DMS53 treated with DMSO at 0.1 percent for 48 hours (cell line): Measurements from ENCODE around the gene ME1.
"Not testable (repeated sequence)": the region's sequence is repeated elsewhere in the genome, so short reads cannot be mapped to it uniquely, and the experiment has no call there.

ENCODE experiments used
- DNase-seq: peaks from one replicate; lab custom pipeline; 2025; ENCODE audit not compliant: unreplicated experiment; lab: John Stamatoyannopoulos, UW

Gene ME1

DNA sequence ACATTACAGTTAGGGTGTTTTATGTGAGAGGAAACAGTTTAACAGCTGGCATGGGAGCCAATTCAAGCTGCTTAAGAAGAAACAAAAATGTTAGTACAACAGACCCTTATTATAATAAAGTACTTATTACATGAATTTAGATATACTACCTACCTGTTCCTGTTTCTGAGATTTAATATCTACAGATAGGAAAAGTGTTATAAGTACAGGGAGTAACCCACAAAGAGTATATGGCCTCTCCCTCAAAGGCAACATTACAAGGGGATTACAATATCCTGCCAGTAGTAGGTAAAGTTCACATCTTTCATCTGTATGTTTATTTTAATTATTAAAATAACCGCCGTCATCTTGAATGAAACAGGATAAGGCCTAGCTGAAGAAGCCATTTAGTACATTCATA, 1.8 kb upstream of the ME1 start:
- no peak for DNase-seq

DNA sequence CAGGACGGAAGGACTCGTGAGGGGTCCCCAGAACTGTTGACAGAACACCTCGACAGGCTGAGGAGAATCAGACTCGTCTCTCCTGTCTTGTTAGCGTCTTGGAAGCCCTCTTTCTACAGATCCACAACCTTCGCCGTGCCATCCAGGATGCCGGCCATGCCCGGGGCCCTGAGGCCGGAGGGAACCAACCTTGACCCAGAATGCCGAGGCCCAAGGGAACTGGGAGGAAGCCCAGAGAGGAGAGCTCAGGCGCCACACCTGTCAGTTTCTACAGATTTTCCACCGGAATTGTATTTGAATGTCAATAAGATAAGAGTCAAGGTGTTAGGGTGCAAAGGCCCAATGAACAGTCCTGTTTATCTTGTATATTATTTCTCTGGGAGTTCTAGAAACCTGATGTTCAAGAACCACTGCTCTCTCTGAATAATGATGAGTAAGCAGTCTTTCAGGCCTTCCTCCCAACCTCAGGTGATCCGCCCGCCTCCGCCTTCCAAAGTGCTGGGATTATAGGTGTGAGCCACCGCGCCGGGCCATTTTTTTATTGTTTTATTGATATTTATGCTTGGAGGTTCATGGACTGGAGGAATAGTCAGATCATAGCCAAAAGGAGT, 799 bp upstream of the ME1 start:
- peak; percentile 35 for DNase-seq

DNA sequence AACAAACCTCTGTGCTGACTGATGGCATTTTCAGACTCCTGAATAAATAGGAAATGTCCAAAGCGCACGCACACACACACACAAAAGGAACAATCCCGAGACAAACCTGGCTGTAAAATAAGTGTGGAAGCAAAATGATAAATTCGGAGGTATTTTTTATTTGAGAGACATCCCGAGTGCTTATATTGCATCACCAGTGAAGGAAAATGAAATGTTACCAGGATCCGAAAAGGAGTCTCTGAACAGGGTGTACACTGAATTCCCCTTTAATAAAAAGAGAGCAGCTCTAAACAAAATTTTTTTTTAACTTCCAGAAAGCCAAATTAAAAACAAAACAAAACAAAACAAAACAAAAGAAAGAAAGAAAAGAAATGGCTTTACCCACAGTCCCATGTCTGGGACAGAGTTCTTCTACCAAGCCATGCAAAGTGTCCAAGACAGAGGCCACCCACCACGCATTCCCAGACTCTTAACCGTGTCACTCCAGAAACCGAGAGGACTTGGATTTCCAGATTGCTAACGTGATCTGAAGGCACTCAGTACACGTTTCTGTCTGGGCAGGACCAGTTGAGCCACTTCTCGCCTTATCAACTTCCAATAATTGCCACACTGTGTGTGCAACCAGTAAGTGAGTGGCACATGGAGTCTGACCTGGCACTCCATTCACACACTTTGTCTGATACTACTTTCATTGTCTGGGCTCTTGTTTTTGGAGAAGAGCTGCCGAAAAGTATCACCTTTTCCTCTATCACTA, 817 bp downstream of the ME1 start:
- DNase-seq, result no peak

DNA sequence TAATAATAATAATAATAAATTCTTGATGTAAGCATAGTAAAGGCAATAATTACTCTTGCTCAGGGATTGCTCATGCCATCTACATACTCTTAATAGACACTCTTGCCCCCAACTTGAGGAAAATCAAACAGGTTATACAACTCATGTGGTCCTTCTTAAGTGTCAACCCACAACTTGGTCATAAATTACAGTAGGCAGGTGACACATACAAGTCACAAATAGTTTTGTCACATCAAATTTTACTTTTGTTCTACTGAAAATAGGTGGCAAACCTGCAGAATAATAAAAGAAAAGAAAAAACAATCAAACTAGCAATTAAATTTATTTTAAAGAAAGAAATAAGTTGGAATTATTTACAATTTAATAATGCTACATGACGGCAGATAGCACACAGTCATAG, 1.6 kb downstream of the ME1 start:
- DNase-seq, result no peak

DNA sequence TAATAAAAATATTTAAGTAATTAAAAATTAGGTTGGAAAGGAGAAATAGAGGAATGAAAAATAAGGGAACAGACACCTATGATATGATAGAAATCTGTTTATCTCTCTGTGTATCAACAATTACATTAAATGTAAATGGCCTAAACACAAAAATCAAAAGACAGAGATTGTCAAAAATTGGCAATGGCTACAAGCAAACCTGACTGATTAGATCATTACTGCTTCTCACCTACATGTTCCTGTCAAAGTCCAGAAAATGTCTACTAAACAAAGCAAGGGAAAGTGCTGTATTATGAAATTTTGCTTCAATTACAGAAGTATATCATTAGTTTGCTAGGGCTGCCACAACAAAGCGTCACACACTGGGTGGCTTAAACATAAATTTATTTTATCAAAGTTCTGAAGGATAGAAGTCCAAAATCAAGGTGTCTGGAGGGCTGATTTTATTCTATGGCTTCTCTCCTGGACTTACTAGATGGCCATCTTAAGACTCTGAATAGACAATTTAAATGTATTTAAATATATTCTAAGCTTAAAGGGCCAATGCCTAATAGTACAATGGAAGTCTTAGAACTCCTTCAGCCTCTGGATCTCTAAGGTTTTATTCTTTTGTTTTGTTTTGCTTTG, 6.3 kb downstream of the ME1 start:
- DNase-seq, result no peak

DNA sequence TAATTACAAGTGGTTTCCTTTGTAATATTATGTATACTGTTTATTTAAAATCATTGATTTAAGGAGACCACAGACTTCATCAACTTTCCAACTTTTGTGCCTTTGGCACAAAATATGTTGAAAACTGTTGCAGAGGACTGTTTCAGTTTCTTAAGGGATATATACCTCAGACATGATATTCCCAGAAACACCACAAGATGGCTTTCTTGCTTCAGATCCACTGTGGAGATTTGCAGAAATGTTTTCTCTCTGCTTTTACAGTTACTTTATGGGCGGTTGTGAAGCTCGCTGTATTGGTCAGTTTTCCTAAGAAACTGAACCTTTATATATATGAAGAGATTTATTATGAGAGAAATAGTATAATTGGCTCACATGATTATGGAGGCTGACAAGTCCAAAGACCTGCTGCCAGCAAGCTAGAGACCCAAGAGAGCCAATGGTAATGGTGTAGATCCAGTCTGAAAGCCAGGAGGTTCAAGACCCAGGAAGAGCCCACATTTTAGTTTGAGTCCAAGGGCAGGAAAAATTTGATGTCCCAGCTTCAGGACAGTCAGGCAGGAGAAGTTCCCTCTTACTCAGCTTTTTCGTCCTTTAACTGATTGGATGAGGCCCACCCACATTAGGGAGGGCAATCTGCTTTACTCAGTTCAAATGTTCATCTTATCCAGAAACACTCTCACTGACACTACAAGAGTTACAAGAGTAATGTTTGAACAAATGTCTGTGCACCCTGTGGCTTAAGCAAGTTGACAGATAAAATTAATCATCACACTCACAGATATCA, 12.8 kb downstream of the ME1 start:
- peak; percentile 33 for DNase-seq

DNA sequence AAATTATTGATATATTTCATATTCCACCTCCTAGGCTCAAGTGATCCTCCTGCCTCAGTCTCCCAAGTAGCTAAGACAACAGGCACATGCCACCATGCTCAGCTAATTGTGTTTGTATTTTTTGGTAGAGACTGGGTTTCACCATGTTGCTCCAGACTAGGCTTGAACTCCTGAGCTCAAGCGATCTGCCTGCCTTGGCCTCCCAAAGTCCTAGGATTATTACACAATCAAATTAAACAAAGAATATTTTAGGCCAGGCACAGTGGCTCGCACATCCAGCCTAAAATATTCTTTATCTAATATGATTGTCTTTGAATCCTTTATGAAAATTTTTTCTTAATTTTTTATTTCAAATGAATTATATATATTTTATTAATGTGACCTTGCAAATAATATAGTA, 17.8 kb downstream of the ME1 start:
- no peak for DNase-seq

DNA sequence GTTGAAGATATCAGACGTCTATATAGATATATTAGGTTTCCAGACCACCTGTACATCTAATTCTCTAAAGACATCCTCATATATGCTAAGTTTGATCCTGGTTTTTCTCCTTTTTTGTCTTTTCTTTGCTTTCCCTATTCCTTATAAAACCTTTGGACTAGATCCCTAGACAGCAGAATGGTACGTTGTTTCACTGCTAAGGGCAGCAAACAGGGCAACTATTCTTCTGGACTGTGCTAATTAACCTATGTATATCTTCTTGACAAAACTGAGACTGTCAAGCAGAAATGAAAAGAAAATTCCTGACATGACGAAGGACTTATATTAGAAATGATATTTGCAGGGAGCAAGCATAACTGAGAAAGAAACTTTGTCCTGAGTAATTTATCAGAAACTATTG, 19.1 kb downstream of the ME1 start:
- no peak for DNase-seq

DNA sequence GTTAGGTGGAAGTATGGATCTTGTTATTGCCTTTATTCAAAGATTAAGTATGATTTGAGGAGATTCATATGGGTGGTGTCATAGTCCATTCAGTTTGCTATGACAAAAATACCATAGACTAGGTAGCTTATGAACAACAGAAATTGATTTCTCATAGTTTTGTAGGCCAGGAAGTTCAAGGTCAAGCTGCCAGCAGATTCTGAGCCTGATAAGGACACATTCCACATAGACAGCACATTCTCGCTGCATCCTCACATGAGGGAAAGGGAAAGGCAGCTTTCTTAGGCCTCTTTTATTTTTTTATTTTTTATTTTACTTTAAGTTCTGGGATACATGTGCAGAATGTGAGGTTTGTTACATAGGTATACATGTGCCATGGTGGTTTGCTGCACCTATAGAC, 27.7 kb downstream of the ME1 start:
- no peak for DNase-seq

DNA sequence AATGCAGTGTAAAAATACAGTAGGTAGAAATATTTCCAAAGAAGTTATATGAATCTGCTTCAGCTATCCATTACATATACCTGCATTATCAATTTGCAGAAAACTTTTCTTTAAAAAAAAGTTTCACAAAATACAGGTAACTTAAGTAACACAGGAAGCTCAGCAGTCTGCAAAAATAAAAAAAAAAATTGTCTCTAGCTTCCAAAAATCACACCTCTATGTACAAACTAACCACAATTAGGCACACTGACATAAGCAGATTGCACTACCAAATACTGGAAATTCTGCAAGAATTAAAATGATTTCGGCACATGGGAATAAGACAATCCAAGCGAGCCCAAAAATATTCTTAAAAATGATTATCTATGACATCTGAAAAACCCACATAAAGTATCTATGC, 41.2 kb downstream of the ME1 start:
- no peak for DNase-seq

DNA sequence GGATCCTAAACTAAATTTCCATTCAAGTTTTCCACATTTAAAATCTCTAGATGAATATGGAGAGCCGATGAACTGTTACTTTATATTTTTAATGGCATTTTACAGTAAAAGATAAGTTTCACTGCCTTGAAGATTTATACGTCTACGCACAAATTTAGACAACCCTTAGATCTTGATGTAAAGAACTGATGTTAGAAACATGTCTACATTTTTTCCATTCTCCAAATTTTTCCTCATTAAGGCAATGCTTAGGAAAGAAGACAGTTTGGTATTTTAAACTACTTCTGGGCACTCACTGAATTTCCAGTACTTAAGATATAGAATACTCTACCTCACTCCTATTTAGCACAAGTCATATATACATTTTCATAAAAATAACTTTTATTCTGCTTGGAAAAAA, 45.4 kb downstream of the ME1 start:
- no peak for DNase-seq

DNA sequence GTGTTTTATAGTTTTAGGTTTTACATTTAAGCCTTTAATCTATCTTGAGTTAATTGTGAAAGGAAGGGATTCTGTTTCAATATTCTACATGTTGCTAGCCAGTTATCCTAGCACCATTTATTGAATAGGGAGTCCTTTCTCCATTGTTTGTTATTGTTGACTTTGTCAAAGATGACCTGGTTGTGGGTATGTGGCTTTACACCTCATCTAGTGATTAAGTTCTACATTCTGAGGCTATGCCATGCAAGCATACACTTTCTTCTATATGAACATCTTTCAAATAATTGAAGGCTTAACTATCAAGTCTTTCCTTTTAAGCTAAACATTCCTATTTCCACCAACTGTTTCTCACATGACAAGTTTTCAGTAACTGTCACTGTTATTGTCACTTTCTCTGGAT, 46.1 kb downstream of the ME1 start:
- DNase-seq, result no peak

DNA sequence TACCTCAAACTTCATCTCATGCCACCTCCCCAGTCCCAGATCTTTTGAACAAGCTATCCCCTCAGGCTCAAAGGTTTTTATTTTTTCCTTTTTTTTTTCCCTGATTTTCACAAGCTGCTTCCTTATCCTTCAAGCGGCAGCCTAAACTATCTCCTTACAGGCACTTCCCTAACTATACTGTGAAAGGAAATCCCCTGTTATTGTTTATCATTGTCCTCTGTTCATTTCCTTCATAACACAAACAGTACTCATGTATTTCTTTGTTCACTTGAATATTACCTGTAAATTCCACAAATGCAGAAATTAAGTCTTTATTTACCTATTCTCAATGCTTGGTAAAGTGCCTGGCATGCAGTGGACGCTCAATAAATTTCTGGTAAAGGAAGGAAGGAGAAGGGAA, 48.9 kb downstream of the ME1 start:
- no peak for DNase-seq

DNA sequence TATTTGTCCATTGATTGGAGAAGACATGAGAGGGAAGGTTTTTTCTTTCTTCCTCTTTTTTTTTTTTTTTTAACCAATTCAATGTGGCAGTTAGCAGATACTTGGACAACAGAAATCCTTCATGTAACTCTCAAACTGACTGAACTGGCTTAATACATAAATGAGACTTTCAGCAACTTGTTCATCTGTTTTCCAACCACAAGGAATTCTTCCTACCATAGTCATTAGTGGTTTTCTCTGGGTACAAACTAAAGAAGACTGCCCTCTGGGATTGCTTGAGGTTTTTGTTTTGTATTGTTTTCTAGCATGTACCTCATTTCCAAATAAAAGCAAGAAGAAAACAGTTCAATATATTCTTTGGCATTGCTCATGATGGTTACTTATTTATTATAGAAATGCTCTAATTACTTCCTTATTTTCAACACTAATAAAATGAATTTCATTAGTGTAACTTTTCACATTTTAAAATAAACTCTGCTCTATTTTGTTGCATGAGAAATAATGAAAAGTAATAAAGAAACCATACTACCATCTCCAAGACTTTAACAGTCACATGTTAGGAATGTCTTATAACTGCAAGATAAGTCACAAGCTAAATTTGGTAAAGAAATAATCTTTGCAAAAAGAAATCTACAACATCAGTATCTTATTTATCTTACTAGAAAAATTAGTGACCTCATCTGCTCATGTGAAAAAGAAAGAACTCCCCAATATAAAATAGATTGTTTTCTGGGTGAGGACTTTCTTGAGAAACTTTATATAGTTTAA, 52.0 kb downstream of the ME1 start:
- no peak for DNase-seq

DNA sequence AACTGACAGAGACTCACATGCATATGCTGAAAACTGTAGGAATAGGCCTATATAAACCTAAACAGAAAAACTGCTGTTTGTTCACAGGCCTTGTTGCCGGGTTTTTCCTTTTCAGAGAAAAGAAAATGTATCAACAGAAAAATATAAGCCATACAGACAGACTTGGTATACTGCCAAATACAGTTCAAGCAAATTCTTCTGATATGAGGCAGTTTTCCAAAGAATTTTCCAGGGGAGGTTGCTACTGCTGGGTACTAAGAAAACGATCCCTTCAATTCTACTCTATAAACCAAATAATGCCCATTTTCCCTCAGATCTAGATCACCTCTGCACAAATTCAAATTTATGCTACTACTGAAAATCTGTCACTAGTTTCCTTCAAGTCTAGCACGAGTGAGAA, 59.4 kb downstream of the ME1 start:
- no peak for DNase-seq

DNA sequence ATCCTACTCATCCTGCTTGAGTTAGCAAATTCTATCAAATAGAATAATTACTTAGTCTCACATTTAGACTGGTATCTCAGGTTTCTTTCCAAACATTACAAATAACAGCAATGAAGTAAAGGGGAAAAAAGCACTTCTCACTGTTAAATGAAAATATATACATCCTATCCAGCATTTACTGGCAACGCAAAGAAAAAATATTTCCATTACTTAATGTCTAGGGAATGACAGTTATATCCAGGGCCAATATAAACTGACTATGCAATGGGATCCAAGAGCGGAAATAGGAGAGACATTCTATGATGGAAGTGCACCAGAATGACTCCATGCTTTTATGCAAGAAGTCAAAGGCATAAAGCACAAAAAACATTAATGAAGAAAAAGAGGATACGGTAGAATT, 60.3 kb downstream of the ME1 start:
- no peak for DNase-seq

DNA sequence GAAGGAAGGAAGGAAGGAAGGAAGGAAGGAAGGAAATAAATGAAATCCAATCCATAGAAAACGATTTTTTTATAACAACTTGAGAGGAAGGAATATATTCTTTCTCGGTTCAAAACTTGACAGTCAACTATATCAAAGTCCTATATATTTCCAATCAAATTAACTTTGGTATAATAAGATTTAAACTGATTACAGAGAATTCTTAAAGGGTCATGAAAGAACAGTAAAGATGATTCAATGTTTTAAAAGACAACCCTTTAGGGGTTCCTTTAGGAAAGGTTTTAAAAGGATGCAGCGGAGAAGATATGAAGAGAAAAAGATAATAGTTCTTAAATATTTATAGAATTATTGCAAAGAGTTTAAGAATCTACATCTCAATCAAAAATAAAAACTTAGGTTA, 61.2 kb downstream of the ME1 start:
- no peak for DNase-seq

DNA sequence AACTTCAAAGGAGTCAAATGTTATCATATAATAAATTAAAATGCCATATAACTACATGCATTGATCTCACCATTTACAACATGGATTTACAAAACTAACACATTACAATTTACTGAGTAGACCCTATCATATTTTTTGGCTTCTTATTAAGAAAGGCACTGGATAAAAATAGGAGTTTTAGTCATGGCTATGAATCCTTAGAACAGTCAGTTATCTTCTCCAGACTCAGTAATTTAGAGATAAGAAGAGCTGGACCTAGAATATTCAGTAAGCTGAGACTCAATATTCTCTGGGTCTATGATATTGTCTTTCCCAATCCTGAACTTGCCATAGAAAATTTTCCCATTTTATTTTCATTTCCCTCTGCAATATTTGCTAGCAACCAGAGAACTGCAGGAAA, 62.3 kb downstream of the ME1 start:
- DNase-seq, result no peak

DNA sequence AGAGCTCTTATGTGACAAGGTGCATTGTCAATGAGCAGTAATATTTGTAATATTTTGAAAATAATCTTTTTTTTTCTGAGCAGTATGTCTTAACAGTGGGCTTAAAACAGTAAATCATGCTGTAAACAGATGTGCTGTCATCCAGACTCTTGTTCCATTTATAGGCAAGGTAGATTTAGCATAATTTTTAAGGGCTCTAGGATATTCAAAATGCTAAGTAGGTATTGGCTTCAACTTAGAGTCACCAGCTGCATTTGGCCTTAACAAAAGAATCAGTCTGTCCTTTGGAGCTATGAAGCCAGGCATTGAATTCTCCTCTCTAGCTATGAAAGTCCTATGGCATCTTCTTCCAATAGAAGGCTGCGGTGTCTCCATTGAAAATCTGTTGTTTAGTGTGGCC, 63.7 kb downstream of the ME1 start:
- DNase-seq, result no peak

DNA sequence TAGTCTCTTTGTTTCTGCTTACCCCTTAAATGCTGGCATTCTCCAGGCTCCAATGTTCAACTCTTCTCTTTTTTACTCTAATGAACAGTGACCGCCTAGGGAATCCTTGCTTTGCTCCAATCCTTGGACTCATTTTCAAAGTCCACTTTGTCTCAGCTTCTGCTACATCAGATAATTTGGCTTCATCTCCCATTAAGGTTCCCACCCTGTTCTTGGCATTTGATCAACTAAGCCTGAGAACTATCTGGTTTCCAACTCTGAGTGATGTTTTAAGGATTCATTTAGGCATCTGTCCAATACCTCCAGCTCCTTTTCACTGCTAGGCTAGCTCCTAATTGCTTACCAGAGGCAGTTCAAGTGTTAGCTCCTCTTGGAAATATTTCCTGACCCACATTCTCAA, 64.9 kb downstream of the ME1 start:
- DNase-seq, result no peak

DNA sequence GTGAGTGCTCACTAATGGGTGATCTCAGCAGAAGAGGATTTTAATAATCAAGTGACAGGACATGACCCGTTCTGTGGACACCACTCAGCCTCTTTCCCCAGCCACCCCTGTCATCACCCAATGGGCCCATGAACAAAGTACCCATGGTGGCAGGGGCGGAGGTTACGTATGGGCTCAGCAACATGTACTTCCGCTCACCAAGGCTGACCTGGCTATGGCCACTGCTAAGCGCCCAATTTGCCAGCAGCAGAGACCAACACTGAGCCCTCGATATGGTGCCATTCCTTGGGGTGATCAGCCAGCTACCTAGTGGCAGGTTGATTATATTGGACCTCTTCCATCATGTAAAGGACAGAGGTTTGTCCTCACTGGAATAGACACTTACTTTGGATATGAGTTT, 68.5 kb downstream of the ME1 start:
- DNase-seq, result not testable (repeated sequence)
